GM21367 (cell line): ENCODE measurements around the gene ATP4B.

Experiments used
- ATAC-seq: cut with Tn5 transposase; IDR thresholded peaks from one replicate; pipeline ENCODE4 v1.9.1; 2021; ENCODE audit not compliant: unreplicated experiment

ATP4B gene

DNA sequence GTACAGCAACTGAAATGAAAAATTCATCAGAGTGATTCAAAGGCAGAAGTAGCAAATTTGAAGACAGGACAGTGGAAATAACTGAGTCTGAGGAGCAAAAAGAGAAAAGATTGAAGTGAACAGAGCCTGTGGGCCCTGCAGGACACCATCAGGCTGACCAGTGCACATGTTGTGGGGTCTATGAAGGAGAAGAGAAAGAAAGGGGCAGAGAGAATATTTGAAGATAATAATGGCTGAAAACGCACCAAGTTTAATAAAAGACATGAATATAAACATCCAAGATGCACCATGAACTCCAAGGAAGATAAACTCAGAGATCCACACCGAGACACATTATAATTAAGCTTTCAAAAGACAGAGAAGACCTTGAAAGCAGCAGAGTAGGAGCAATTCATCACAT is 15.4 kb downstream of the ATP4B start:
- ATAC-seq, result no peak

DNA sequence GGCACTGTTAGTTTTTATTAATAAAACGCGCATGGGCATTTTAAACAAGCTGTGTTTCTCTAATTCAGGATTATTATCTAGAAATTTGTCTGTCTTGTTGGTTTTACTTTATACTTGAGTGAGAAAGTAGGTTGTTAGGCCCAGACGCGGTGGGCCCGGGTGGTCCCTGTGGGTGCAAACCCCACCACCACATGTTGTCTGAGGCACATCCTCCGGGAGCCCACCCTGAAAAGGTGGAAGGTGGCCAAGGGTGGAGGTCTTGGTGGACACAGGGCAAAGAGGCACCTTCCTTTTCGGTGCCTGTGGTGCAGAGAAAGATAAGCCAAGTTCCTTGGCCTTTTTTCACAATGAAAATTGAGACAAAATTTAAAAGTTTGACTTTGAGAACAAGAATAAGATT is 16.6 kb downstream of the ATP4B start:
- ATAC-seq, result no peak

DNA sequence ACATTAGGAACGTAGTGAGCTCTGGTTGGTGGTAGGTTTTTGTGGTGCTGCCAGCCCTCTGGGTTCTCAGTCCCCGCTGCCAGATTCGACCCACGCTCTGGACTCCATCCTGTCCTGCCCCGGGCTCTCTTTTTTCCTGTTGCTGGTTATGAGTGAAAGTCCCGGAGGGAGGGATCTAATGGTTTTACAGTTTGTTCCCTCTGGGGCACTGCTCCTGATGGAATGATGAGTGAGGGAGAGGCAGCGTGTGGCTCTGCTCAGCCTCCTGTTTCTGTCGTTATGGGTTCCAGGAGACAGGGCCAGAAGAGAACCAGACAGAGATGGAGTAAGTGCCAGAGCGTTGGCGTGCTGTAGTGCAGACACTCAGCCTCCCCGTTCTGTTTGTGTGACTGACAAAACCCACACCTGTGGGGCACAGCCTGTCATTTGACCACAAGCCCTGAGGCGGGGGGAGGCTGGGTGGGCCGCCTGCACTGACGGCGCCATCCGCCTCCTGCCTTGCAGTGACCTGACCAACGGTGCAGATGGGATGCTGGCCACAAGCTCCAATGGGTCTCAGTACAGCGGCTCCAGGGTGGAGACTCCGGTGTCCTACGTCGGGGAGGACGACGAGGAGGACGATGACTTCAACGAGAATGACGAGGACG is 18.3 kb downstream of the ATP4B start:
- no peak for ATAC-seq

DNA sequence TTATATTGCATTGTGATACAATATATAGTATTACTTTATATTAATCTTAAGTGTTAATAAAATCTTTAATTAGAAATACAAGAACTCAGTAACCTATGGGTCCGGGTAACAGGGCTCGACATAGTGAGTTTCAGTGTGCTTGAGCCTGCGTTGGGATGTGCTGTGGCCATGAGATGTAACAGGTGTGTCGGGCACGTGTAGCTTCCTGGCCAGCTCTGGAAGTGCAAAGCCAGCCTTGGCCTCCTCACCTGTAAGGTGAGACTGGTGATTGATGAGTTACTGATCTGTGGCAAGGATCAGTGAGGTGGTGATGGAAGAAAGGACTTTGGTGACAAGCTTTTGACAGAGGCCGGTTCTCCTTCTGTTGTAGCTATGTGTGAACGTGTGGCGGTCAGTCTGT is 19.2 kb downstream of the ATP4B start:
- no peak for ATAC-seq

DNA sequence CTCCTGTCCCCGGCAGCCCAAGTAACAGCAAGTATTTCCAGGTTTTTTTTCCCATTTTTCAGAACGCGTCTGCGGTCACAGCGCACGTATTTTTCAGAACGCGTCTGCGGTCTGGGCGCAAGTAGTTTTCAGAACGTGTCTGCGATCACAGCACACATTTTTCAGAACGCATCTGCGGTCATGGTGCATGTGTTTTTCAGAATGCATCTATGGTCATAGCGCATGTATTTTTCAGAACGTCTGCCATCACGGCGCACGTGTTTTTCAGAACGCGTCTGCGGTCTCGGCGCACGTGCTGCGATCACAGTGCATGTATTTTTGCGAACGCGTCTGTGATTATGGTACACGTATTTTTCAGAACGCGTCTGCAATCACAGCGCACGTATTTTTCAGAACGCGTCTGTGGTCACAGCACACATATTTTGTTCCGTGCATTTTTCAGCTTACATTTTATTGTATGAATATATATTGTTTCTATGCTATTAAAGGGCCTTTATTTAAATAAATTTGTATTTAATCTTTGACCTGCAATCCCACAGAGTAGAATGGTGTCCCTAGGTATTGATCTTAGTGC is 19.7 kb downstream of the ATP4B start:
- no peak for ATAC-seq

DNA sequence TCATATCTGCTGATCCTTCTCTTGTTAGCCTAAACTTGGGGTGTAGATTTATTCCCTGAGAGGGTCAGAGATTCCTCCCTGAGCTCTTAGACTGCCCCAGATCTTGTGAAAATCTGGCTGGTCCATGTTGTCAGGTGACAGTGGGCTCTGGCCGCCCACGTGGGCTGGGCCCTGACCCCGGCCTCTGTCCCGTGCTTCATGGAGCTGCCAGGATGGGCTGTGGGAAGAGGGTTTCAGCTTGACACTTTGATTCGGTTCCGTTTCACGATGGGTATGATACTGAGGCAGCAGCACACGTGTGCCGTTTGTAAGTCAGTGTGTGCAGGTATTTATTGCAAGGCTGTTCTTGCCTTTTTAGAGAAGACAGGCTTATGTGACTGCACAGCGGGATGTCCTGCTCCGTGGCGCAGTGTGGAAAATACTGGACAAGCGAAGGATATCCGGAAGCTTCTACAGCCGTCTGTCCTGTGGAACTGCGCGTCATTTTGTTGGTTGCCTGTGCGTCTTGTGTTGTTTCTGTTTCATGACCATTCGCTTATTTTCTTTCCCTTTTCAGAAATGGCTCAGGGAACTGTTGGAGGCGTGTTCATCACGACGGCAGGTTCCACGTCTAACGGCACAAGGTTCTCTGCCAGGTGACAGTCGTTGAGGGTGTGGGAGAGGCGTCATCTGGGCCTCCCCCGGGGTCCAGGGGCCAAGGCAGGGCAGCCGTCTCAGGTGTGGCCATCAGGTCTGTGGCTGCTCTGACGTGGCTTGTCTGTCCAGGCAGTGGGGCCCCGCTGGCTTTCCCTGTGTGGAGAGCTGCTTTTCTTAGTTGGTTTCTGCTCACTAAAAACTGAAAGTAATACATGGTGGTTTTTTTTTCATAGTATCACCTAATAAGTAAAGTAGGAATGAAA is 20.5 kb downstream of the ATP4B start:
- no peak for ATAC-seq

DNA sequence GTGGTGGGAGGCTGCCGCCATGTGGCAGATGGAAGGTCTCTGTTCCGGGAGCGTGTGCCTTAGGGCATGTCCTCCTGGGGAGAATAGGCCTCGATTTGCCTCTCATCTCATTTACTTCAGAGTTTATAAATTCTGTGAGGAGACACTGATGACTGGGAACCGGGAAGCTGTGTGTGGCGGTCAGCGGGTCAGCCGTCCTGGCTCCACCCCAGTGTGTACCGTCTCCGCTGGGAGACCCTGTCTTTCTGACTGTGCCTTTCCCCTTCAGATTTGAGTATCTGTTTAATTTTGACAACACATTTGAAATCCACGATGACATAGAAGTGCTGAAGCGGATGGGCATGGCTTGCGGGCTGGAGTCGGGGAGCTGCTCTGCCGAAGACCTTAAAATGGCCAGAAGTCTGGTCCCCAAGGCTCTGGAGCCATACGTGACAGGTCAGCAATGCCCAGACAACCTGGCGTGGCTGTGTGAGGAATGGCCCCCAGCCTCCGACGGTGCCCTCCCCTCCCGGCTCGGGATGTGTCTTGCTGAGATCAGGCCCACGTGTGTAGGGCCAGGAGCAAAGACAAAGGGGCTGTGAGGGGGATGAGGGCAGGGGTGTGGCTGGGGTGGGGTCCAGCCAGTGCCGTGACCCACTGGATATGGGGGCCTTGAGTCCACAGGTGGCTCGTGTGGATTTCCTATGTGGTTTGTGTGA is 21.6 kb downstream of the ATP4B start:
- ATAC-seq, result no peak

DNA sequence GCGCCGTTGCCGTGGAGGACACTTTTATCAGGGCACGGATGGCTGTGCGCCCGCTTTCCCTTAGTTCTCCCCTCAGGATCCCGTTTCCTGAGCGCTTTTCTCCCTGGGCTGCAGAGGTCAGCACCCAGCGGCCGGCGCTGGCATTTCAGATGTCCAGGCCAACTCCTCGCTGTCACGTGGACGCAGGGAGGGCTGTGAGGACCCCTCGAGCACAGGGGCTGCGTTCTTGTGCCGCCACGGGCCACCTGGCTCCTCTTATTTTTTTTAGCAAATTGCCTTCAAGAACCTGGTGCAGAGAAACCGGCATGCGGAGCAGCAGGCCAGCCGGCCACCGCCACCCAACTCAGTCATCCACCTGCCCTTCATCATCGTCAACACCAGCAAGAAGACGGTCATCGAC is 22.3 kb downstream of the ATP4B start:
- no peak for ATAC-seq

DNA sequence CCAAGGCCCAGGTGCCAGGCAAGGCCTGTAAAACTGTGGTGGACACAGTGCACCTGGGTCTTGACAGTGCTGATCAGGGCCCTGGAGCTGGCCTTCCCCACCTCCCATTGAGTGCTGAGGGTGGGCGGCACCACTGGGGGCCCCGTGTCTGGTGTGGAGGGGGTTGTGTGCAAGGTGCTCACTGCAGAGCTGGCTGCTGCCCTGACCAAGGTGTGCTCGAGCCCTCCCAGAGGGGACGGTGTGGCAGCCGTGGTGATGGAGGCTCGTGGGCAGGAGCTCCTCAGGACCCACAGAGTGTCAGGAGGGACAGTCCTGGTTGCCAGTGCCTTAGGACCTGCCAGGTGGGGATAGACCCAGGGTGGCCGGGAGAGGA is 23.0 kb downstream of the ATP4B start:
- ATAC-seq, result no peak

DNA sequence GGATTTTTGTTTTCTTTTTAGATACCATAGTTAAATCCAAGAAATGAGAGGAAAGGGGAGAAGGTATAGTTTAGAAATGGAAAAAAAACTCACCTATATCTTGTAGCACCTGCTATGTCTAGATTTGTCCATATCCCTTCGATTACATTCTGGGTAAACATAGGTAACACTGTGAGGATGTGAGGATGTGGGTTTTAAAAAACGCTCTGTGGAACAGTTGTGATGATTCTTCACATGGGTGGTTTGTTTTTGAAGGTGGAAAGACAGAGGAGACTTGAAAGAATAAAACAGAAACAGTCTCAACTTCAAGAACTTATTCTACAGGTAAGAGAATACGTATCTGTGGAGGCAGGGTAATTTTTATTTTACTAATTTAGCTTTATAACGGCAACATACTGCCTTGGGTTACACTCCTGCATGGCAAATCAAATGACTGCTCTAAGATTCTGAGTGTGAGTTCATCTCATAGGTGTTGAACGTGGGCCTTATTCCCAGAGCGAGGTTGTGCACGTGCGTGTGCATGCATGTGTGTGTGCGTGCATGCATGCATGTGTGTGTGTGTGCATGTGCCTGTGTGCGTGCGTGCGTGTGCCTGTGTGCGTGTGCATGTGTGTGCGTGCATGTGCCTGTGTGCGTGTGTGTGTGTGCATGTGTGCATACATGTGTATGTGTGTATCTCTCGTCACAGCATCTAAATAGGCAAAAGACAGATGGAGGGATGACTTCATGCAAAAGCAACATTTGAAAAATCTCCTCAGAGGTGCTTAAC is 23.5 kb downstream of the ATP4B start:
- no peak for ATAC-seq

DNA sequence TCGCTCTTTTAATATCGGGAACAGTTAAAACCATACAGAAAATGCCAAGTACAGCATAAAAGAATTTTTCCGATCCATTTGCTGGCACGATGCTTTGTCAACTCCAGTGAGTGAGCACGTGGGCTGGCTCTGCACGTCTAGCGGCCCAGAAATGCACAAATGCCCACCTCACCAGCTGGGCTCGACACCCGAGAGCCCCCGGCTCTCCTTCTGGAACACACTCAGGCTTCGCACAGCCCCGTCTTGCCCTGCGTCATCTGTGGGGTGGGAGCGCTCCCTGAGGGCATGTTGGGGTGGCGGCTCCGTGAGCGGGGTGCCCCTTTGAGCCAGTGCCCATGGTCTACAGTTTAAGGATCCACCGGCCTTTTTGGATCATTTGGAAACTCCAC is 24.5 kb downstream of the ATP4B start:
- no peak for ATAC-seq

DNA sequence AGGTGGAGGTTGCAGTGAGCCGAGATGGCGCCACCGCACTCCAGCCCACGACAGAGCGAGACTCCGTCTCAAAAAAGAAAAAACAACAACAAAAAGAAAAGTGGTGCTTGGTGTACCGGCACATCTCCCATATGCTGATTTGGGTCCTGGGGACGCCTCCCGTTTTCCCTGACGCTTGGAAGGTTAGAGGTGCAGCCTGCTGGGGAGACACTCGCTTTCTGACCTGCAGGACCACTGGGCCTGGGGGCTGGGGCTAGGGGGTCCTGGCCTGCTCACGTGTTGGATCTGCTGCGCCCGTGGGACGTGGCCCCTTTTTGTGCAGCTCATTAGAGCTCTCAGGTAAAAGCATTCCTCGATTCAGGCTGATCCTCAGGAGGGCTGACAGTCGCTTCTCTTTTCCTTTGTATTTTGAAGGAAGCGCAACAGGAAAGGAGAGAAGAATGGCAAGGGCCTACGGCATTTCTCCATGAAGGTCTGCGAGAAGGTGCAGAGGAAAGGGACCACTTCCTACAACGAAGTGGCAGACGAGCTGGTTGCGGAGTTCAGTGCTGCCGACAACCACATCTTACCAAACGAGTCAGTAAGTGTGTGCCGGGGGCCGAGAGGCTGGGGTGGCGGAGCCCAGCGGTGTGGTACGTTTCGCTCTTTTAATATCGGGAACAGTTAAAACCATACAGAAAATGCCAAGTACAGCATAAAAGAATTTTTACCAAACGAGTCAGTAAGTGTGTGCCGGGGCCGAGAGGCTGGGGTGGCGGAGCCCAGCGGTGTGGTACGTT is 25.1 kb downstream of the ATP4B start:
- ATAC-seq, result no peak

DNA sequence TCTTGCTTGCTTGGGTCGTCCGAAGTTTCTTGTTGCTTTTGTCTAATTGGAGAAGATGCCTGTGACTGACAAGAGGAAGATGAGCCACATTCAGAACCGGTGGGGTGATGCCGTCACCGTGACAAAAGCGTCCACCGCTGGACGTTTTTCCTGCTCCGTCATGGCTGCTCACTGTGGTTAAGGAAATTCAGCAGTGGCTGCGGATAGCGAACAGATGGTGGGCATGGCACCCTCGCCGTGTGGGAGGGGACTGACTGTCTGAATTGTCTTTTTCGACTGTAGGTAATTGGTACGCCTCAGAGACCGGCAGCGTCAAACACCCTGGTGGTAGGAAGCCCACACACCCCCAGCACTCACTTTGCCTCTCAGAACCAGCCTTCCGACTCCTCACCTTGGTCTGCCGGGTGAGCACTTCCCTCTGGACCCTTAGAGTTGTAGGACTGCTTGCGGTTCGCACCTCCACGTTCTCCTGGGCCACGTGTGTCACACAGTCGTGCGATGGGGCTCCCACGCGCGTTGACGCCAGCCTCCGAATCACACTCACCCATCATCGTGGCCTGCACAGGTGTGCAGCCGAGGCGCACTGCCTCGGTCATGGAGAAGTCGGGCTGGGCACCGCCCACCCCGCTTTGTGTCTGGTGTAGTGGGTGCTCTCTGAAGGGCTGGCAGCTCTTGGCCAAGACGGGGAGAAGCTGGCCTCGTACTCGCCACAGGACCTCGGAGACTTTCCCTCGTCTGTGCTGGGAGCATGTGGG is 26.5 kb downstream of the ATP4B start:
- no peak for ATAC-seq

DNA sequence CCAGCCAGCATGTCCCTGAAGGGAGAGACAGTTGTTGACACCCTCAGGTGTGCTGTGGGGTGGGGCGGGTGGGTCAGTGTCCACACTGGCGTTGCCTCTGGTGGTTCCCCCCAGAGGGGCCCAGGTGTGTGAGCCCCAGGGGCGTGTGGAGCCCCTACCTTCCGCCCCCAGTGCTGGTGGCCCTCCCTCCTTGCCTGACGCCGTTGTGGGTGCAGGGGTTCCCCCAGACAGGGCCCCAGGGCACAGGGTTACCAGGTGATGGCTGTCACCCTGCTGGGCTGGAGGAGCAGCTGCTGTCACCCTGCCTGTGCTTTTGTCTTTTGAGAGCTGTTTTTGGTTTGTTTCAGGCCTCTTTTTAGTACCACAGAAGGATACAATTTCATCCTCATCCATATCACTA is 27.2 kb downstream of the ATP4B start:
- ATAC-seq, result no peak

DNA sequence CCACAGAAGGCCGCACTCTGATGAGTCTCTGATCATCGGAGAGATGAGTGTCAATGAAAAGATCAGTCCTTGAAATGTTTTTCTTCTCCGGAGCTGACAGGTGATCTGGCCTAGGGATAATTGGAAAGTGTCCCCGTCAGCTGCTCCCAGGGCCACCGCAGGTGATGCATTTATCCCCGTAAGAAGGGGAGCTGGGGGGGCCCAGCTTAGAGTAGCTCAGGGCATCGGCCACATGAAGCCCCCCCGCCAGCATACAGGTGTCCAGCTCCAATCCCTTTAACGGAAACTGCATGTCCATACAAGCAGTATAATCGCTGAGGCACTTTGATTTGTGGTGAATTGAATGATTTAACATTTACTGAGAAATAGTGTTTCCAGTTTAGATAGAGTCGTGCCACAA is 27.7 kb downstream of the ATP4B start:
- ATAC-seq, result no peak

DNA sequence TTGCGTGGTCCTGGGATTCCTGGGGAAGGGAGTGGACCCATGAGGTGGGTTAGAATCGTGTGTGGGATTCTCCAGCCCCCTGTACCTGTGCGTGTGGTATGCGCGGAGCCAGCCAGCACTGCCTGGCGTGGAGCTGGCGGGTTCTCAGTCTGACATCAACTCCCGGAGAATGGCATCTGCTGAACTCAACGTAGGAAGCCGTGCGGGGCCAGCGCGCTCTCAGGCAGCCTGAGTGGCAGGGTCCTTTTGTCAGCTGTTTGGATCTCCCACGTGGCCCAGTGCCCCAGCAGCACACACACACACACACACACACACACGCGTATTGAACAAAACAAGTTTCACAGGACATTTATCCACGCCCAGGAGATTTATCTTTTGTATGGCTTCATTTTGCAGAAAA is 28.1 kb downstream of the ATP4B start:
- no peak for ATAC-seq

DNA sequence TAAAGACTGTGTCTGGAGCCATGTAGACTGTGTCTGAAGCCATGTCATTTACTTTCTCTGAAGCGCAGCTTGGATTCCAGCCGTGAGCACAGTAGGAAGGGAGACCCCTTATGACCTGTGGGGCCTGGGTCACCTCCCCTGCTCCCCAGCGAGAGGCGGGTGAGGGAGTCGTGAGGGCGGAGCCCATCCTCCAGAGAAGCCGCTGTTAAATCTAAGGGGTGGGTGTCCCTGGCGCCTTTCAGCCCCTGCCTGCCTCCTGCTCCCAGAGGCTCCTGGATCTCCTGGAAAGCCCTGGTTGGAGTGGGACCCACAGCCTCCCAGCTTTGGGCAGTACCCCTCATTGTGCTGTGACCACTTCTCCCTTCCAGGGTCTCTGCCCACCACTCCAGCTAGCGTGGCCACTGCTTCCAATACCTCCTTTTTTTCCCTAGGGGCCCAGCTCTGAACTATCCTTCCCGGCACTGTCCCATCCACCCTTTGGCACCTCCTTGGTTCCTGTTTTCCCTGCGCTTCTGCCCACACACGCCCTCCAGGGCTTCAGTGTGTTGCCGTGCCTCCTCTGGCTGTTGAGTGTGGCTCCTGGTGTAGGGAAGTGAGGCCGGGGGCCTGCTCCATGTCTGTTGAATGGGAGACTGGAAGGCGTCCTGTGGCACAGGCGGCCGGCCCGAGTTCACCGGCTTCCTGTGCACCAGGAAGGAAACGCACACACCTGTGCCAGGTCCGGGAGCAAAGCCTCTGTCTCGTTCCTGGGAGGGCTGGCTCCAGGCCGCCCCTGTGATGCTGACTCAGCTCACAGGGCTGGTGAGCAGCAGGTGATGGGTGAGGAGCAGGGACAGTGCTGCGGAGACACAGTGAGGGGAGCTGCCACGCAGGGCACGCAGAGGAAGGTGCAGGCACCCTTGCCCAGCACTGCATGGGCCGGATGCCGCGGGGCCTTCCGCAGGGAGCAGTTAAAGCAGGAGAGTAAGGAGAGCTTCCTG is 29.4 kb downstream of the ATP4B start:
- ATAC-seq, result no peak

DNA sequence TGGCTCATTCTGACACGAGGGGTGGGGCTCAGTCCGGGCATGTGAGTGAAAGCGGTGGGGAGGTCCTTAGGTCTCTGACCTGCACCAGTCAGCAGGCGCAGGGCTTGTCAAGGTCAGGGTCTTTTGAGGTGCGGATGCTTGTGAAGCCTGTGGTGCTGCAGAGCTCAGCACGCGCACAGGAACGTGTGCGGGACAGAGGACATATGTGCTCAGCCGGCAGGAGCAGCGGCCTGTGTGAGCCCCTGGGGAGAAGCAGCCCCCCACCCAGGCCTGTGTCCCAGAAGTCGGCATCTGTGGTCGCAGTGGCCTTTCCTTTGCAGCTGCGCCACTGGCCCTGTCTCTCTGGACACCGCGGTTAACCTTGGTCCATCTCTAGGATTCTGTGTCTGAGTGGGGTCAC is 30.9 kb downstream of the ATP4B start:
- ATAC-seq, result no peak
